WTC11 (cell line): Measurements from ENCODE around the gene LEFTY1. TPM values are rescaled to one million over a fixed set of nuclear protein-coding genes. Genes with fewer than 3 reads are reported as not detected.

ENCODE experiments used
- ATAC-seq: fragments of 200-7000 bp; cut with Tn5 transposase; 2 replicates; pipeline ENCODE4 v1.10.0; 2021; ENCODE audit warnings: mild to moderate bottlenecking, moderate library complexity
- CTCF ChIA-PET: fragments of 300-600 bp; sonication (Branson Sonifier 250); formaldehyde crosslinking; loops from one replicate; lab custom pipeline; 2021; ENCODE audit warnings: antibody characterized with exemption; lab: Charles Lee
- POLR2A ChIA-PET: fragments of 350-600 bp; sonication (Branson Sonifier 250); formaldehyde crosslinking; loops from one replicate; lab custom pipeline; 2021; ENCODE audit warnings: antibody characterized with exemption; lab: Charles Lee
- DNase-seq: peaks from one replicate; pipeline ENCODE4 v3.0.0; 2021; ENCODE audit warnings: low spot score
- H3K27ac Mint-ChIP-seq: 2 replicates; pipeline ENCODE4 v1.8.0; 2021; ENCODE audit warnings: mixed read lengths
- H3K27me3 Mint-ChIP-seq: 2 replicates; pipeline ENCODE4 v1.8.0; 2021; ENCODE audit warnings: low read depth, mild to moderate bottlenecking, moderate library complexity, mixed read lengths
- H3K36me3 Mint-ChIP-seq: 2 replicates; pipeline ENCODE4 v1.8.0; 2021; ENCODE audit warnings: mixed read lengths
- H3K4me1 Mint-ChIP-seq: 2 replicates; pipeline ENCODE4 v1.8.0; 2022; ENCODE audit warnings: mixed read lengths
- H3K4me3 Mint-ChIP-seq: 2 replicates; pipeline ENCODE4 v1.8.0; 2021; ENCODE audit warnings: mild to moderate bottlenecking, moderate library complexity, mixed read lengths
- H3K9me3 Mint-ChIP-seq: 2 replicates; pipeline ENCODE4 v1.8.0; 2021; ENCODE audit warnings: mixed read lengths
- CREB1 ChIP-seq: sonication (generic); formaldehyde crosslinking; IDR thresholded peaks from 2 replicates; pipeline ENCODE4 v1.8.0; 2023; ENCODE audit warnings: mild to moderate bottlenecking, missing genetic modification reagents
- CREM ChIP-seq: sonication (generic); formaldehyde crosslinking; IDR thresholded peaks from 2 replicates; pipeline ENCODE4 v1.8.1; 2022; ENCODE audit warnings: mild to moderate bottlenecking, missing genetic modification reagents, moderate library complexity
- ELF4 ChIP-seq: sonication (generic); formaldehyde crosslinking; IDR thresholded peaks from 2 replicates; pipeline ENCODE4 v1.8.1; 2022; ENCODE audit warnings: low read depth, mild to moderate bottlenecking, moderate library complexity, missing genetic modification reagents
- EMX1 ChIP-seq: fragments of 250-450 bp; sonication (Bioruptor Pico); IDR thresholded peaks from 2 replicates; pipeline ENCODE4 v1.8.0; 2021; ENCODE audit warnings: mild to moderate bottlenecking
- GTF2I ChIP-seq: fragments of 250-450 bp; sonication (Bioruptor Pico); conservative IDR thresholded peaks from 2 replicates; pipeline ENCODE4 v1.4.0; 2021; ENCODE audit warnings: mild to moderate bottlenecking
- OVOL2 ChIP-seq: fragments of 250-450 bp; sonication (Bioruptor Pico); IDR thresholded peaks from 2 replicates; pipeline ENCODE4 v1.9.0; 2021; ENCODE audit warnings: mild to moderate bottlenecking, borderline replicate concordance
- ZNF138 ChIP-seq: sonication (generic); formaldehyde crosslinking; conservative IDR thresholded peaks from 2 replicates; pipeline ENCODE4 v1.8.1; 2022; ENCODE audit warnings: mild to moderate bottlenecking, moderate library complexity, missing genetic modification reagents
- ZNF263 ChIP-seq: sonication (generic); formaldehyde crosslinking; IDR thresholded peaks from 2 replicates; pipeline ENCODE4 v1.8.1; 2022; ENCODE audit warnings: low read depth, mild to moderate bottlenecking, moderate library complexity, missing genetic modification reagents
- ZNF423 ChIP-seq: fragments of 250-450 bp; sonication (Bioruptor Pico); IDR thresholded peaks from 2 replicates; pipeline ENCODE4 v2.1.2; 2022; ENCODE audit warnings: mild to moderate bottlenecking, moderate library complexity
- total RNA-seq: library from RNA; stranded (reverse); gene quantifications from 3 replicates; pipeline ENCODE4 v1.2.3, GENCODE V29; 2021
- TF ChIP-seq, protein P1 (sequence below): fragments of 250-450 bp; sonication (Bioruptor Pico); IDR thresholded peaks from 2 replicates; pipeline ENCODE4 v1.9.0; 2021; ENCODE audit warnings: mild to moderate bottlenecking, borderline replicate concordance
- TF ChIP-seq, protein P2 (sequence below): sonication (generic); formaldehyde crosslinking; IDR thresholded peaks from 2 replicates; pipeline ENCODE4 v1.8.1; 2022; ENCODE audit warnings: mild to moderate bottlenecking, missing genetic modification reagents, moderate library complexity, borderline replicate concordance
- TF ChIP-seq, protein P3 (sequence below): sonication (generic); formaldehyde crosslinking; IDR thresholded peaks from 2 replicates; pipeline ENCODE4 v1.8.1; 2023; ENCODE audit warnings: mild to moderate bottlenecking, missing genetic modification reagents, moderate library complexity
- TF ChIP-seq, protein P4 (sequence below): sonication (generic); formaldehyde crosslinking; conservative IDR thresholded peaks from 2 replicates; pipeline ENCODE4 v1.8.1; 2022; ENCODE audit warnings: mild to moderate bottlenecking, missing genetic modification reagents
- TF ChIP-seq, protein P5 (sequence below): sonication (generic); formaldehyde crosslinking; IDR thresholded peaks from 2 replicates; pipeline ENCODE4 v1.8.0; 2022; ENCODE audit warnings: missing genetic modification reagents
- TF ChIP-seq, protein P6 (sequence below): fragments of 250-450 bp; sonication (Bioruptor Pico); IDR thresholded peaks from 2 replicates; pipeline ENCODE4 v2.1.2; 2022; ENCODE audit warnings: mild to moderate bottlenecking, moderate library complexity
- TF ChIP-seq, protein P7 (sequence below): sonication (generic); formaldehyde crosslinking; IDR thresholded peaks from 2 replicates; pipeline ENCODE4 v1.8.0; 2023; ENCODE audit warnings: mild to moderate bottlenecking, missing genetic modification reagents

The LEFTY1 gene
- total RNA-seq, 1 experiment from 2014 or later: 52.9 TPM

DNA sequence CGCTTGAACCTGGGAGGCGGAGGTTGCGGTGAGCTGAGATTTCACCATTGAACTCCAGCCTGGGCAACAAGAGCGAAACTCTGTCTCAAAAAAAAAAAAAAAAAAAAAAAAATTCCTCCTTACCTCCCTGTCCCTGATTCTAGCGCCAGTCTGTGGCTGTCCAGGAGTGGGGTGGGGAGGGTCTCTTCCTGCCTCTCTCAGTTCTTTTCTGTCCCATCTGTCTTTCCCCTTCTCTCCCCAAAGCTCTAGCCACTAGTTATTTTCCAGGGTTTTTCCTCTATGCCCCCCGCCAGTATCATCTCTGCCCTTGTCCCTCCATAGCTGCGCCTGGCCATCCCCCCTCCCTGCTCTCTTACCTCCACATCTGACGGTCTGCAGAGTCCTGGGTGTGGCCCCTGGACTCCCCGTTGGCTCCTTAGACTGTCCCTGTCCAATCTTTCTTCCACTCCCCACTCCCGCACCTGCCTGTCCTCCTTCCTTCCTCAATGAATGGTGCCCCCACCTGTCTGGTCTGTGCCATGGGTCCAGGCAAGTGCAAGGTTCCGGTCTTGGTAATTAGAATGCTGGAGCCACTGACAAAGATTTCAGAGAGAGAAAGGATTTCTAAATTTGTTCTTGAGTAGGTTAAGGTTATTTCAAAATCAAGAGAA, 5.2 kb downstream of the LEFTY1 start:
- peak overlapping the region; percentile 77 for H3K4me3 Mint-ChIP-seq
- ChIA-PET CTCF (interaction anchor here (0.7 to 7.6 kb wide), 9 partner anchors 9 to 409 kb away, joined by 3 to 94 read pairs (median 4); no protein-coding TSS in a partner anchor), POLR2A (interaction anchor here (0.5 to 2.4 kb wide), 7 partner anchors 14 to 231 kb away, joined by 3 to 10 read pairs (median 6); partner anchors contain the start of genes ENAH and PYCR2)
- ATAC-seq (no peak), DNase-seq (no peak)
- H3K27me3 Mint-ChIP-seq: no peaks in the 10 kb centered on the region; the same call in 1 of the 2 replicates
- peak overlapping the region; percentile 37; the same call in 1 of the 2 replicates for H3K27ac Mint-ChIP-seq
- no peaks in the 10 kb centered on the region for H3K9me3 Mint-ChIP-seq
- peaks cover 50% of the 10 kb centered on the region for H3K4me1 Mint-ChIP-seq
- TF ChIP-seq ZNF423 (no peak), EMX1 (no peak), CREM (CRISPR knock-in tag) (no peak)
- TF ChIP-seq, protein P1, sequence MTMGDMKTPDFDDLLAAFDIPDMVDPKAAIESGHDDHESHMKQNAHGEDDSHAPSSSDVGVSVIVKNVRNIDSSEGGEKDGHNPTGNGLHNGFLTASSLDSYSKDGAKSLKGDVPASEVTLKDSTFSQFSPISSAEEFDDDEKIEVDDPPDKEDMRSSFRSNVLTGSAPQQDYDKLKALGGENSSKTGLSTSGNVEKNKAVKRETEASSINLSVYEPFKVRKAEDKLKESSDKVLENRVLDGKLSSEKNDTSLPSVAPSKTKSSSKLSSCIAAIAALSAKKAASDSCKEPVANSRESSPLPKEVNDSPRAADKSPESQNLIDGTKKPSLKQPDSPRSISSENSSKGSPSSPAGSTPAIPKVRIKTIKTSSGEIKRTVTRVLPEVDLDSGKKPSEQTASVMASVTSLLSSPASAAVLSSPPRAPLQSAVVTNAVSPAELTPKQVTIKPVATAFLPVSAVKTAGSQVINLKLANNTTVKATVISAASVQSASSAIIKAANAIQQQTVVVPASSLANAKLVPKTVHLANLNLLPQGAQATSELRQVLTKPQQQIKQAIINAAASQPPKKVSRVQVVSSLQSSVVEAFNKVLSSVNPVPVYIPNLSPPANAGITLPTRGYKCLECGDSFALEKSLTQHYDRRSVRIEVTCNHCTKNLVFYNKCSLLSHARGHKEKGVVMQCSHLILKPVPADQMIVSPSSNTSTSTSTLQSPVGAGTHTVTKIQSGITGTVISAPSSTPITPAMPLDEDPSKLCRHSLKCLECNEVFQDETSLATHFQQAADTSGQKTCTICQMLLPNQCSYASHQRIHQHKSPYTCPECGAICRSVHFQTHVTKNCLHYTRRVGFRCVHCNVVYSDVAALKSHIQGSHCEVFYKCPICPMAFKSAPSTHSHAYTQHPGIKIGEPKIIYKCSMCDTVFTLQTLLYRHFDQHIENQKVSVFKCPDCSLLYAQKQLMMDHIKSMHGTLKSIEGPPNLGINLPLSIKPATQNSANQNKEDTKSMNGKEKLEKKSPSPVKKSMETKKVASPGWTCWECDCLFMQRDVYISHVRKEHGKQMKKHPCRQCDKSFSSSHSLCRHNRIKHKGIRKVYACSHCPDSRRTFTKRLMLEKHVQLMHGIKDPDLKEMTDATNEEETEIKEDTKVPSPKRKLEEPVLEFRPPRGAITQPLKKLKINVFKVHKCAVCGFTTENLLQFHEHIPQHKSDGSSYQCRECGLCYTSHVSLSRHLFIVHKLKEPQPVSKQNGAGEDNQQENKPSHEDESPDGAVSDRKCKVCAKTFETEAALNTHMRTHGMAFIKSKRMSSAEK (CRISPR knock-in tag): no peak
- TF ChIP-seq, protein P2, sequence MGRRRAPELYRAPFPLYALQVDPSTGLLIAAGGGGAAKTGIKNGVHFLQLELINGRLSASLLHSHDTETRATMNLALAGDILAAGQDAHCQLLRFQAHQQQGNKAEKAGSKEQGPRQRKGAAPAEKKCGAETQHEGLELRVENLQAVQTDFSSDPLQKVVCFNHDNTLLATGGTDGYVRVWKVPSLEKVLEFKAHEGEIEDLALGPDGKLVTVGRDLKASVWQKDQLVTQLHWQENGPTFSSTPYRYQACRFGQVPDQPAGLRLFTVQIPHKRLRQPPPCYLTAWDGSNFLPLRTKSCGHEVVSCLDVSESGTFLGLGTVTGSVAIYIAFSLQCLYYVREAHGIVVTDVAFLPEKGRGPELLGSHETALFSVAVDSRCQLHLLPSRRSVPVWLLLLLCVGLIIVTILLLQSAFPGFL (CRISPR knock-in tag): no peak
- H3K36me3 Mint-ChIP-seq: 0 out of 2 replicates have a peak, but pooled peaks cover 4% of the 10 kb centered on the region

DNA sequence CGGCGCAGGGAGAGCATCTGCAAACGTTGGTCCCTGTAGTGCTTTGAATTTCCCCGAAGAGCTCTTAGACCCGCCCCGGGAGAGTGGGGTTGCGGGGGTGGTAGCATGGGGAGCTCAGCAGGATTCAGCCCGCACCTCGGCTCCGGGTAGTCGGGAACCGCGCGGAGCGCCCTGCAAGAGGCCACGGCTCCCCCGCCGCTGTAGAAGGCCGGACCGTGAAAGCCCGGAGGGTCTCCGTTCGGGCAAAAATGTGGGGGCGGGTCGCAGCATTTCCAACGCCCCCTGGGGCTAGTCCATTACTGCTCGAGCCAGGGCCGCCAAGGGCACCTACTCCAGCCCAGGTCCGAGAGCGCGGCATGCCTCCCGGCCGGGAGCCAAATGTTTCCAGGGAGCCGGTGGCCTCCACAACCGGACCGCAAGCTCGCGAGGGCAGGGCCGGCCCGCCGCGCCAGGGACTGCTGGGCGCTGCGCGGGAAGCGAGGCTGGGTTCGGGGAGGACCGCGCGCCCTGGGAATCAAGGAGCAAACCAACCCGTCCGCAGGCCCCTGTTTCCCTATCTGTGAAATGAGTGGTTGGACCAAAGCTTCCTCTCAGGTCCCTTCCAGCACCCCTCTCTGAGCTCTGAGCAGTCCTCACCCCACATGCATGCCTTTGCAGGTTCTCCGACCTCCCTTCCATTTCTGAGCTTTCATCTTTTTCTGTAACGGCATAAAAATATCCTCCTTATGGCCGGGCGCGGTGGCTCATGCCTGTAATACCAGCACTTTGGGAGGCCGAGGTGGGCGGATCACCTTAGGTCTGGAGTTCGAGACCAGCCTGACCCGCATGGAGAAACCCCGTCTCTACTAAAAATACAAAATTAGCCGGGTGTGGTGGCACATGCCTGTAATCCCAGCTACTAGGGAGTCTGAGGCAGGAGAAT, 6.0 kb downstream of the LEFTY1 start:
- ATAC-seq: peak; percentile 5
- peak overlapping the region; percentile 53; the same call in 1 of the 2 replicates for H3K27ac Mint-ChIP-seq
- POLR2A ChIA-PET: interaction anchor here (0.6 to 2.4 kb wide), 13 partner anchors 12 to 230 kb away, joined by 3 to 10 read pairs (median 5); partner anchors contain the start of genes ENAH, H3-3A, LEFTY2 and PYCR2
- peak overlapping the region; percentile 77 for H3K4me3 Mint-ChIP-seq
- CTCF ChIA-PET: interaction anchor here (0.7 to 7.6 kb wide), 15 partner anchors 8 to 408 kb away, joined by 3 to 94 read pairs (median 4); partner anchors contain the start of genes PYCR2 and SRP9
- H3K27me3 Mint-ChIP-seq: no peaks in the 10 kb centered on the region; the same call in 1 of the 2 replicates
- H3K9me3 Mint-ChIP-seq: no peaks in the 10 kb centered on the region
- peak; percentile 42 for DNase-seq
- H3K4me1 Mint-ChIP-seq: peaks cover 48% of the 10 kb centered on the region
- peaks cover 6% of the 10 kb centered on the region; the same call in 1 of the 2 replicates for H3K36me3 Mint-ChIP-seq
- TF ChIP-seq, protein P3, sequence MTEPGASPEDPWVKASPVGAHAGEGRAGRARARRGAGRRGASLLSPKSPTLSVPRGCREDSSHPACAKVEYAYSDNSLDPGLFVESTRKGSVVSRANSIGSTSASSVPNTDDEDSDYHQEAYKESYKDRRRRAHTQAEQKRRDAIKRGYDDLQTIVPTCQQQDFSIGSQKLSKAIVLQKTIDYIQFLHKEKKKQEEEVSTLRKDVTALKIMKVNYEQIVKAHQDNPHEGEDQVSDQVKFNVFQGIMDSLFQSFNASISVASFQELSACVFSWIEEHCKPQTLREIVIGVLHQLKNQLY (CRISPR knock-in tag): no peak
- TF ChIP-seq ELF4 (CRISPR knock-in tag): no peak
- TF ChIP-seq, protein P4, sequence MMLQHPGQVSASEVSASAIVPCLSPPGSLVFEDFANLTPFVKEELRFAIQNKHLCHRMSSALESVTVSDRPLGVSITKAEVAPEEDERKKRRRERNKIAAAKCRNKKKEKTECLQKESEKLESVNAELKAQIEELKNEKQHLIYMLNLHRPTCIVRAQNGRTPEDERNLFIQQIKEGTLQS (CRISPR knock-in tag): no peak
- TF ChIP-seq, protein P5, sequence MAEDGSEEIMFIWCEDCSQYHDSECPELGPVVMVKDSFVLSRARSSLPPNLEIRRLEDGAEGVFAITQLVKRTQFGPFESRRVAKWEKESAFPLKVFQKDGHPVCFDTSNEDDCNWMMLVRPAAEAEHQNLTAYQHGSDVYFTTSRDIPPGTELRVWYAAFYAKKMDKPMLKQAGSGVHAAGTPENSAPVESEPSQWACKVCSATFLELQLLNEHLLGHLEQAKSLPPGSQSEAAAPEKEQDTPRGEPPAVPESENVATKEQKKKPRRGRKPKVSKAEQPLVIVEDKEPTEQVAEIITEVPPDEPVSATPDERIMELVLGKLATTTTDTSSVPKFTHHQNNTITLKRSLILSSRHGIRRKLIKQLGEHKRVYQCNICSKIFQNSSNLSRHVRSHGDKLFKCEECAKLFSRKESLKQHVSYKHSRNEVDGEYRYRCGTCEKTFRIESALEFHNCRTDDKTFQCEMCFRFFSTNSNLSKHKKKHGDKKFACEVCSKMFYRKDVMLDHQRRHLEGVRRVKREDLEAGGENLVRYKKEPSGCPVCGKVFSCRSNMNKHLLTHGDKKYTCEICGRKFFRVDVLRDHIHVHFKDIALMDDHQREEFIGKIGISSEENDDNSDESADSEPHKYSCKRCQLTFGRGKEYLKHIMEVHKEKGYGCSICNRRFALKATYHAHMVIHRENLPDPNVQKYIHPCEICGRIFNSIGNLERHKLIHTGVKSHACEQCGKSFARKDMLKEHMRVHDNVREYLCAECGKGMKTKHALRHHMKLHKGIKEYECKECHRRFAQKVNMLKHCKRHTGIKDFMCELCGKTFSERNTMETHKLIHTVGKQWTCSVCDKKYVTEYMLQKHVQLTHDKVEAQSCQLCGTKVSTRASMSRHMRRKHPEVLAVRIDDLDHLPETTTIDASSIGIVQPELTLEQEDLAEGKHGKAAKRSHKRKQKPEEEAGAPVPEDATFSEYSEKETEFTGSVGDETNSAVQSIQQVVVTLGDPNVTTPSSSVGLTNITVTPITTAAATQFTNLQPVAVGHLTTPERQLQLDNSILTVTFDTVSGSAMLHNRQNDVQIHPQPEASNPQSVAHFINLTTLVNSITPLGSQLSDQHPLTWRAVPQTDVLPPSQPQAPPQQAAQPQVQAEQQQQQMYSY (CRISPR knock-in tag): 0 out of 2 replicates have a peak, but pooled peaks have one; percentile 7
- TF ChIP-seq OVOL2: no peak
- no peak for TF ChIP-seq ZNF138 (CRISPR knock-in tag)
- no peak for TF ChIP-seq CREB1 (CRISPR knock-in tag)
- TF ChIP-seq, protein P6, sequence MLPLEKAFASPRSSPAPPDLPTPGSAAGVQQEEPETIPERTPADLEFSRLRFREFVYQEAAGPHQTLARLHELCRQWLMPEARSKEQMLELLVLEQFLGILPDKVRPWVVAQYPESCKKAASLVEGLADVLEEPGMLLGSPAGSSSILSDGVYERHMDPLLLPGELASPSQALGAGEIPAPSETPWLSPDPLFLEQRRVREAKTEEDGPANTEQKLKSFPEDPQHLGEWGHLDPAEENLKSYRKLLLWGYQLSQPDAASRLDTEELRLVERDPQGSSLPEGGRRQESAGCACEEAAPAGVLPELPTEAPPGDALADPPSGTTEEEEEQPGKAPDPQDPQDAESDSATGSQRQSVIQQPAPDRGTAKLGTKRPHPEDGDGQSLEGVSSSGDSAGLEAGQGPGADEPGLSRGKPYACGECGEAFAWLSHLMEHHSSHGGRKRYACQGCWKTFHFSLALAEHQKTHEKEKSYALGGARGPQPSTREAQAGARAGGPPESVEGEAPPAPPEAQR: no peak
- TF ChIP-seq GTF2I (CRISPR knock-in tag): no peak
- TF ChIP-seq ZNF263 (CRISPR knock-in tag): no peak
- TF ChIP-seq, protein P7, sequence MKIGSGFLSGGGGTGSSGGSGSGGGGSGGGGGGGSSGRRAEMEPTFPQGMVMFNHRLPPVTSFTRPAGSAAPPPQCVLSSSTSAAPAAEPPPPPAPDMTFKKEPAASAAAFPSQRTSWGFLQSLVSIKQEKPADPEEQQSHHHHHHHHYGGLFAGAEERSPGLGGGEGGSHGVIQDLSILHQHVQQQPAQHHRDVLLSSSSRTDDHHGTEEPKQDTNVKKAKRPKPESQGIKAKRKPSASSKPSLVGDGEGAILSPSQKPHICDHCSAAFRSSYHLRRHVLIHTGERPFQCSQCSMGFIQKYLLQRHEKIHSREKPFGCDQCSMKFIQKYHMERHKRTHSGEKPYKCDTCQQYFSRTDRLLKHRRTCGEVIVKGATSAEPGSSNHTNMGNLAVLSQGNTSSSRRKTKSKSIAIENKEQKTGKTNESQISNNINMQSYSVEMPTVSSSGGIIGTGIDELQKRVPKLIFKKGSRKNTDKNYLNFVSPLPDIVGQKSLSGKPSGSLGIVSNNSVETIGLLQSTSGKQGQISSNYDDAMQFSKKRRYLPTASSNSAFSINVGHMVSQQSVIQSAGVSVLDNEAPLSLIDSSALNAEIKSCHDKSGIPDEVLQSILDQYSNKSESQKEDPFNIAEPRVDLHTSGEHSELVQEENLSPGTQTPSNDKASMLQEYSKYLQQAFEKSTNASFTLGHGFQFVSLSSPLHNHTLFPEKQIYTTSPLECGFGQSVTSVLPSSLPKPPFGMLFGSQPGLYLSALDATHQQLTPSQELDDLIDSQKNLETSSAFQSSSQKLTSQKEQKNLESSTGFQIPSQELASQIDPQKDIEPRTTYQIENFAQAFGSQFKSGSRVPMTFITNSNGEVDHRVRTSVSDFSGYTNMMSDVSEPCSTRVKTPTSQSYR (CRISPR knock-in tag): no peak
